H1 (cell line): ENCODE results near the gene TCL1A.

Experiments used
- ATF2 ChIP-seq: IDR thresholded peaks from 2 replicates; pipeline ENCODE4 v1.6.1; 2012; ENCODE audit warnings: low read length, inconsistent platforms
- ATF3 ChIP-seq: IDR thresholded peaks from 2 replicates; pipeline ENCODE4 v1.6.1; 2011; ENCODE audit warnings: low read depth, mild to moderate bottlenecking, low read length; ENCODE audit not compliant: insufficient read depth
- CTCF ChIP-seq, 3 experiments: IDR thresholded peaks; 1 replicate in 2 of 3; 2 replicates in 1 of 3; pipeline versions ENCODE4 v1.5.1 to v1.6.1; 2011; ENCODE audit warnings: low read length in 3 of 3, mild to moderate bottlenecking in 3 of 3, inconsistent platforms in 2 of 3, low read depth in 1 of 3, moderate library complexity in 1 of 3; ENCODE audit not compliant: insufficient read depth in 1 of 3; ENCODE audit errors: control extremely low read depth in 1 of 3
- EP300 ChIP-seq, 2 experiments: IDR thresholded peaks; 1 replicate in 1 of 2; 2 replicates in 1 of 2; pipeline ENCODE4 v1.6.1; 2011 to 2012; ENCODE audit warnings: low read depth in 2 of 2, low read length in 2 of 2, mild to moderate bottlenecking in 2 of 2, borderline replicate concordance in 1 of 2, inconsistent platforms in 1 of 2, moderate library complexity in 1 of 2
- EZH2 ChIP-seq: fragments of 200-600 bp; sonication (generic); IDR thresholded peaks from 2 replicates; pipeline ENCODE4 v1.7.1; 2012; ENCODE audit warnings: low read depth, mild to moderate bottlenecking, moderate library complexity, low read length, inconsistent platforms; ENCODE audit not compliant: severe bottlenecking
- MAX ChIP-seq: IDR thresholded peaks from 2 replicates; pipeline ENCODE4 v1.6.1; 2012; ENCODE audit warnings: inconsistent platforms
- POLR2A ChIP-seq, 2 experiments: IDR thresholded peaks; 1 replicate in 1 of 2; 2 replicates in 1 of 2; pipeline ENCODE4 v1.6.1; 2011; ENCODE audit warnings: low read depth in 2 of 2, low read length in 2 of 2, mild to moderate bottlenecking in 2 of 2; ENCODE audit errors: control extremely low read depth in 1 of 2
- POLR2AphosphoS5 ChIP-seq: IDR thresholded peaks from 2 replicates; pipeline ENCODE4 v1.6.1; 2011; ENCODE audit warnings: low read depth, low read length
- POU5F1 ChIP-seq: IDR thresholded peaks from 2 replicates; pipeline ENCODE4 v1.6.1; 2011; ENCODE audit warnings: low read depth, mild to moderate bottlenecking, low read length, moderate library complexity
- SIRT6 ChIP-seq: IDR thresholded peaks from one replicate; pipeline ENCODE4 v1.7.1; 2012; ENCODE audit warnings: low read length, inconsistent platforms
- SP1 ChIP-seq: IDR thresholded peaks from 2 replicates; pipeline ENCODE4 v1.6.1; 2011; ENCODE audit warnings: low read depth, low read length
- SP2 ChIP-seq: IDR thresholded peaks from 2 replicates; pipeline ENCODE4 v1.6.1; 2012; ENCODE audit warnings: mild to moderate bottlenecking, low read length, inconsistent platforms
- SUZ12 ChIP-seq: fragments of 200-600 bp; sonication (generic); IDR thresholded peaks from 2 replicates; pipeline ENCODE4 v1.6.1; 2012; ENCODE audit warnings: mild to moderate bottlenecking, inconsistent platforms, low read length, moderate library complexity, mixed read lengths
- YY1 ChIP-seq: IDR thresholded peaks from 2 replicates; pipeline ENCODE4 v1.6.1; 2011; ENCODE audit warnings: low read depth, mild to moderate bottlenecking, low read length

GRCh38 chr14:95756127-95756526, 42.2 kb upstream of the TCL1A start:
- TF ChIP-seq ATF3 (no peak), CTCF (IDR thresholded peaks at IDR 0.05; ENCODE audit: control extremely low read depth in 1 of 3, insufficient read depth in 1 of 3, low read depth in 1 of 3, low read length in 3 of 3) (no peak), EP300 (IDR thresholded peaks at IDR 0.05; ENCODE audit: borderline replicate concordance in 1 of 2, low read depth in 2 of 2, low read length in 2 of 2) (no peak), SUZ12 (no peak), POLR2A (IDR thresholded peaks at IDR 0.05; ENCODE audit: control extremely low read depth in 1 of 2, low read depth in 2 of 2, low read length in 2 of 2) (no peak), YY1 (no peak), SIRT6 (no peak), SP1 (no peak), MAX (no peak), EZH2 (no peak), POU5F1 (no peak), SP2 (no peak), ATF2 (no peak), POLR2AphosphoS5 (no peak)
